ENCODE results near the gene MRPS33.
"Not testable (repeated sequence)": the region's sequence is repeated elsewhere in the genome, so short reads cannot be mapped to it uniquely, and the experiment has no call there.

The MRPS33 gene

GRCh38 chr7:141012044-141012685 is 2.6 kb downstream of the MRPS33 start:
- DNase-seq (ENCODE audit: low spot score) = peak; percentile 79

DNA sequence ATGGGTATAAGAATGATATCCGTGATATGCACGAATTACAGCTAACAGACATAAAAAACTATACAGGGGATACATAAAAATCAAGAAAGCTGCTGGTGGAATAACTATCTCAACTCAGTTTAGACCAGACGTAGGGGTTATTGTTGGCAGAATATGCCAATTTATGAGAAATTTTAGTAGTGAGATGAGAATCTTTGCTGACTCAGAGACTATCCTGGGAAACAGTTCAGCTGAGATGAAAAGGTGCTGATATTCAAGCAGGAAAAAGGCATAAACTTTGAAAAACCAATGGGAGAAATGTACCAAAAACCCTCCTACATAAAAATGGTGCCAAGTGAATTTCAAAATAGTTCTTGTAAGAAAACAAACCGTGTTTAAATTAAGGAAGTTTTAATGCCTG is 3.3 kb downstream of the MRPS33 start:
- no peak for DNase-seq (ENCODE audit: low spot score)

- no peak for DNase-seq (ENCODE audit: low spot score)
Measured at GRCh38 chr7:141003172-141004065, 11.3 kb downstream of the MRPS33 start.

DNA sequence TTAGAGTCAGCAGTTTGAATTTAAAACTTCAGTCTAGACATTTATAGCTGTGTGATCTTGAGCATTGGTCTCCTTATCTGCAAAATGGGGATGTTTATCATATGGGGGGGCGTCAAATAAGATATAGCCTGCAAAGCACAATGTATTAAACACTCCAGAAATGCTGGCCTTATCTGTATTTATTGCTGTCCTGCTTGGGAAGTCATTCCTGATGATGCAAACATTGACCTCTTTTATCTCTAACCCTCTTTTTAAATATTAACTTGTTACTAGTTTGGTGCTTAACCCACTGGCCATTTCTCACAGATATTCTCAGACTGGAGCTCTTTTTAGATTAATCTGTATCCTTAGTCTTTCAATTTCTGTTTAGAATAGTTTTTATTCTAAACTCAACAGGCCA is 13.2 kb downstream of the MRPS33 start:
- DNase-seq (ENCODE audit: low spot score) = no peak

- no peak for DNase-seq (ENCODE audit: low spot score)
Measured at GRCh38 chr7:141001122-141001521, 13.6 kb downstream of the MRPS33 start.

- DNase-seq (ENCODE audit: low spot score) = no peak
Measured at GRCh38 chr7:140998715-140999114, 16.0 kb downstream of the MRPS33 start.

- no peak for DNase-seq (ENCODE audit: low spot score)
Measured at GRCh38 chr7:140992422-140992821, 22.3 kb downstream of the MRPS33 start.

DNA sequence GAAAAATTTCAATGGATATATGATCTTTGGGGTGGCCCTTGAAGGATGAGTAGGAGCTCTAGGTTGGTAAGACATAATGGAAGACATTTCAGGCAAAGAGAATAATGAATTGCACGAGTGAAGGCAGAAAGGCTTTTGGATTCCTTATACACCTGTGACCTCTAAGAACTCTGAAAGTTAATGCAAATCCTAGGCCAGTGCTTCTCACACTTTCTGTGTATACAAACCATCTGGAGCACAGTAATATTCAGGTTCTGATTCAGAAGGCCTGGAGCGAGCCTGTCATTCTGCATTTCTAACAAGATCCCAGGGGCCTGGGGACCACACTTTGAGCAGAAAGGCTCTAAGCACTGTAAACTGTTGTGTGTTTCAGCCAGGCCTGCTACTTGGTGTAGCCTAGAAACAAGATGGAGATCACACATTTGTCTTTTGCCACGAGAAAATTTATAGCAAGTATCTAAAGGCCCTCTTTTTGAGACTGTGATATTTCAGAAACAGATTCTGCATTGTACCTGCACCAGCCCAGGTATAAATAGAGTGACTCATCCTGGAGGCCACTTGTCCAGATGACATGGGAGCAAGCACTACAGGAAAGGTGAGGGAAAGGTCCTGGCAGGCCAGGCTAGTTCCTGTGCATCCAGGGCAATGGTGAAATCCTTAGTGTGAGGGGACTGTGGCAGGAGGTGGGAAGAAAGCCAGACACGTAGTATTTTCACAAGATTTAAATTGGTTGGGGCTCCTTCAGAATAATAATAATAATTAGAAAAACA is 24.4 kb downstream of the MRPS33 start:
- no peak for DNase-seq (ENCODE audit: low spot score)

GRCh38 chr7:140989068-140989467 is 25.7 kb downstream of the MRPS33 start:
- no peak for DNase-seq (ENCODE audit: low spot score)

- DNase-seq (ENCODE audit: low spot score) = peak; percentile 24
Measured at GRCh38 chr7:140983802-140984201, 30.9 kb downstream of the MRPS33 start.

DNA sequence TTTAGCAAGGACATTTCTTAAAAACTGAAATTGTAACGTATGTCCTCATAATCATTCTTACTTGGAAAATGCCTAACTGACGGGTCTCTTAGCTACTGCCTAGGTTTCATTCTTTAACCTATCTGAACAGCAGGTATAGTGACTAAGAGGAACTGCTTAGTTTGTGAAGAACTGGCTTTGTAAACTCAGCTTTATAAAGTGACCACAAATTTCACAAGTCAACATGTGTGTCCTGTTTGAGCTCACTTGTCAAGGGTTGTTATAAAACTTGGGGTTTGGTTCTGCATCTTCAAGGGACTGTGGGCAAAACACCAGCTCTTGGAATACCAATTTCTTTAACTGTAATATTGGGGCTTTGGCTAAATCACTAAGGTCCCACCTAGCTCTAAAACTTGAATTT is 32.2 kb downstream of the MRPS33 start:
- no peak for DNase-seq (ENCODE audit: low spot score)

GRCh38 chr7:140981951-140982350 is 32.8 kb downstream of the MRPS33 start:
- no peak for DNase-seq (ENCODE audit: low spot score)

- DNase-seq (ENCODE audit: low spot score) = no peak
Measured at GRCh38 chr7:140977741-140978140, 37.0 kb downstream of the MRPS33 start.

GRCh38 chr7:140972876-140973829 is 41.6 kb downstream of the MRPS33 start:
- no peak for DNase-seq (ENCODE audit: low spot score)

GRCh38 chr7:140972344-140972743 is 42.4 kb downstream of the MRPS33 start:
- no peak for DNase-seq (ENCODE audit: low spot score)

- no peak for DNase-seq (ENCODE audit: low spot score)
Measured at GRCh38 chr7:140967438-140967837, 47.3 kb downstream of the MRPS33 start.

GRCh38 chr7:140966561-140967233 is 48.1 kb downstream of the MRPS33 start:
- DNase-seq (ENCODE audit: low spot score) = no peak

- no peak for DNase-seq (ENCODE audit: low spot score)
Measured at GRCh38 chr7:140961117-140961516, 53.6 kb downstream of the MRPS33 start.

GRCh38 chr7:140956997-140957396 is 57.8 kb downstream of the MRPS33 start:
- DNase-seq (ENCODE audit: low spot score) = not testable (repeated sequence)

All from hematopoietic multipotent progenitor cell treated with erythropoietin and hydrocortisone succinate and interleukin-3 and kit ligand, for 15 days (in vitro differentiated cells).